WTC11 (cell line): ENCODE measurements around the gene MRC2. TPM values are rescaled to one million over a fixed set of nuclear protein-coding genes. Genes with fewer than 3 reads are reported as not detected.

ENCODE experiments used
- ATAC-seq: fragments of 200-7000 bp; cut with Tn5 transposase; 2 replicates; pipeline ENCODE4 v1.10.0; 2021; ENCODE audit warnings: mild to moderate bottlenecking, moderate library complexity
- CTCF ChIA-PET: fragments of 300-600 bp; sonication (Branson Sonifier 250); formaldehyde crosslinking; loops from one replicate; lab custom pipeline; 2021; ENCODE audit warnings: antibody characterized with exemption; lab: Charles Lee
- POLR2A ChIA-PET: fragments of 350-600 bp; sonication (Branson Sonifier 250); formaldehyde crosslinking; loops from one replicate; lab custom pipeline; 2021; ENCODE audit warnings: antibody characterized with exemption; lab: Charles Lee
- DNase-seq: peaks from one replicate; pipeline ENCODE4 v3.0.0; 2021; ENCODE audit warnings: low spot score
- H3K27ac Mint-ChIP-seq: 2 replicates; pipeline ENCODE4 v1.8.0; 2021; ENCODE audit warnings: mixed read lengths
- H3K27me3 Mint-ChIP-seq: 2 replicates; pipeline ENCODE4 v1.8.0; 2021; ENCODE audit warnings: low read depth, mild to moderate bottlenecking, moderate library complexity, mixed read lengths
- H3K36me3 Mint-ChIP-seq: 2 replicates; pipeline ENCODE4 v1.8.0; 2021; ENCODE audit warnings: mixed read lengths
- H3K4me1 Mint-ChIP-seq: 2 replicates; pipeline ENCODE4 v1.8.0; 2022; ENCODE audit warnings: mixed read lengths
- H3K4me3 Mint-ChIP-seq: 2 replicates; pipeline ENCODE4 v1.8.0; 2021; ENCODE audit warnings: mild to moderate bottlenecking, moderate library complexity, mixed read lengths
- H3K9me3 Mint-ChIP-seq: 2 replicates; pipeline ENCODE4 v1.8.0; 2021; ENCODE audit warnings: mixed read lengths
- AFF4 ChIP-seq: sonication (generic); formaldehyde crosslinking; IDR thresholded peaks from 2 replicates; pipeline ENCODE4 v1.8.1; 2023; ENCODE audit warnings: mild to moderate bottlenecking, missing genetic modification reagents, borderline replicate concordance
- E2F4 ChIP-seq: sonication (generic); formaldehyde crosslinking; IDR thresholded peaks from 2 replicates; pipeline ENCODE4 v1.8.1; 2022; ENCODE audit warnings: low read depth, mild to moderate bottlenecking, moderate library complexity, missing genetic modification reagents, borderline replicate concordance
- ESRRA ChIP-seq: sonication (generic); formaldehyde crosslinking; IDR thresholded peaks from 2 replicates; pipeline ENCODE4 v1.8.1; 2022; ENCODE audit warnings: mild to moderate bottlenecking, missing genetic modification reagents, borderline replicate concordance
- GABPB1 ChIP-seq: sonication (generic); formaldehyde crosslinking; IDR thresholded peaks from 2 replicates; pipeline ENCODE4 v1.8.1; 2023; ENCODE audit warnings: mild to moderate bottlenecking, missing genetic modification reagents
- MYBL2 ChIP-seq: sonication (generic); formaldehyde crosslinking; IDR thresholded peaks from 2 replicates; pipeline ENCODE4 v1.8.1; 2023; ENCODE audit warnings: mild to moderate bottlenecking, moderate library complexity, missing genetic modification reagents
- NR1H2 ChIP-seq: sonication (generic); formaldehyde crosslinking; IDR thresholded peaks from 2 replicates; pipeline ENCODE4 v1.9.0; 2021; ENCODE audit warnings: mild to moderate bottlenecking, moderate library complexity, missing genetic modification reagents
- NR2C2 ChIP-seq: sonication (generic); formaldehyde crosslinking; IDR thresholded peaks from 2 replicates; pipeline ENCODE4 v1.8.0; 2022; ENCODE audit warnings: mild to moderate bottlenecking, missing genetic modification reagents
- RELA ChIP-seq: sonication (generic); formaldehyde crosslinking; IDR thresholded peaks from 2 replicates; pipeline ENCODE4 v1.8.1; 2022; ENCODE audit warnings: missing genetic modification reagents, mild to moderate bottlenecking, borderline replicate concordance
- SMAD3 ChIP-seq: sonication (generic); formaldehyde crosslinking; IDR thresholded peaks from 2 replicates; pipeline ENCODE4 v1.8.0; 2022; ENCODE audit warnings: missing genetic modification reagents, mild to moderate bottlenecking, borderline replicate concordance
- SP1 ChIP-seq: sonication (generic); formaldehyde crosslinking; conservative IDR thresholded peaks from 2 replicates; pipeline ENCODE4 v1.8.1; 2022; ENCODE audit warnings: missing genetic modification reagents
- TP53 ChIP-seq: sonication (generic); formaldehyde crosslinking; IDR thresholded peaks from 2 replicates; pipeline ENCODE4 v1.8.1; 2023; ENCODE audit warnings: mild to moderate bottlenecking, missing genetic modification reagents
- ZBTB43 ChIP-seq: sonication (generic); formaldehyde crosslinking; IDR thresholded peaks from 2 replicates; pipeline ENCODE4 v1.8.1; 2023; ENCODE audit warnings: mild to moderate bottlenecking, missing genetic modification reagents
- ZNF121 ChIP-seq: sonication (generic); formaldehyde crosslinking; IDR thresholded peaks from 2 replicates; pipeline ENCODE4 v1.8.0; 2023; ENCODE audit warnings: missing genetic modification reagents
- ZNF232 ChIP-seq: sonication (generic); formaldehyde crosslinking; IDR thresholded peaks from 2 replicates; pipeline ENCODE4 v1.8.0; 2022; ENCODE audit warnings: mild to moderate bottlenecking, missing genetic modification reagents
- total RNA-seq: library from RNA; stranded (reverse); gene quantifications from 3 replicates; pipeline ENCODE4 v1.2.3, GENCODE V29; 2021
- TF ChIP-seq, protein P1 (sequence below): fragments of 250-450 bp; sonication (Bioruptor Pico); conservative IDR thresholded peaks from 2 replicates; pipeline ENCODE4 v1.9.0; 2021; ENCODE audit warnings: mild to moderate bottlenecking
- TF ChIP-seq, protein P2 (sequence below): sonication (generic); formaldehyde crosslinking; IDR thresholded peaks from 2 replicates; pipeline ENCODE4 v1.8.1; 2023; ENCODE audit warnings: mild to moderate bottlenecking, missing genetic modification reagents, moderate library complexity
- TF ChIP-seq, protein P3 (sequence below): sonication (generic); formaldehyde crosslinking; IDR thresholded peaks from 2 replicates; pipeline ENCODE4 v1.8.0; 2023; ENCODE audit warnings: mild to moderate bottlenecking, missing genetic modification reagents
- TF ChIP-seq, protein P4 (sequence below): sonication (generic); formaldehyde crosslinking; IDR thresholded peaks from 2 replicates; pipeline ENCODE4 v1.8.1; 2022; ENCODE audit warnings: mild to moderate bottlenecking, missing genetic modification reagents, moderate library complexity, borderline replicate concordance
- TF ChIP-seq, protein P5 (sequence below): fragments of 250-450 bp; sonication (Bioruptor Pico); IDR thresholded peaks from 2 replicates; pipeline ENCODE4 v1.9.0; 2021; ENCODE audit warnings: mild to moderate bottlenecking, borderline replicate concordance

The MRC2 gene
- total RNA-seq, 1 experiment from 2014 or later, result 35.3 TPM

DNA sequence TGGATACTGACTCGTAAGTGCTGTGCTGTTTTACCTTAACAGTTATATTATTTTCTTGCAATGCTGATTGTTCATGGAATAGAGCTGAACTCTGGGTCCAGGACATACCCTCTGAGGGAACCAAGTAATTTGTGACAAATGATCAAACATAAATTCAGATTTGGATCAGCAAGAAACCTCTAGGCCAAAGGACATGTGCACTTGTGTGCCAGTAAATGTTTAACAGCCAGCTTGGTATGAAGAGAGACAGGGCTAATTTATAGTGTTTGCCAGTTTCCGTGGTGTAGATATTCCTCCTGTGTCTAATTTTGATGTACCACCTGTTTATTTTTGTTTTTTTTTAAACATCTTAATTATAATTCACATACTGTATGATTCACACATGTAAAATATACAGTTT, 30.8 kb upstream of the MRC2 start (continued):
- TF ChIP-seq, protein P1, sequence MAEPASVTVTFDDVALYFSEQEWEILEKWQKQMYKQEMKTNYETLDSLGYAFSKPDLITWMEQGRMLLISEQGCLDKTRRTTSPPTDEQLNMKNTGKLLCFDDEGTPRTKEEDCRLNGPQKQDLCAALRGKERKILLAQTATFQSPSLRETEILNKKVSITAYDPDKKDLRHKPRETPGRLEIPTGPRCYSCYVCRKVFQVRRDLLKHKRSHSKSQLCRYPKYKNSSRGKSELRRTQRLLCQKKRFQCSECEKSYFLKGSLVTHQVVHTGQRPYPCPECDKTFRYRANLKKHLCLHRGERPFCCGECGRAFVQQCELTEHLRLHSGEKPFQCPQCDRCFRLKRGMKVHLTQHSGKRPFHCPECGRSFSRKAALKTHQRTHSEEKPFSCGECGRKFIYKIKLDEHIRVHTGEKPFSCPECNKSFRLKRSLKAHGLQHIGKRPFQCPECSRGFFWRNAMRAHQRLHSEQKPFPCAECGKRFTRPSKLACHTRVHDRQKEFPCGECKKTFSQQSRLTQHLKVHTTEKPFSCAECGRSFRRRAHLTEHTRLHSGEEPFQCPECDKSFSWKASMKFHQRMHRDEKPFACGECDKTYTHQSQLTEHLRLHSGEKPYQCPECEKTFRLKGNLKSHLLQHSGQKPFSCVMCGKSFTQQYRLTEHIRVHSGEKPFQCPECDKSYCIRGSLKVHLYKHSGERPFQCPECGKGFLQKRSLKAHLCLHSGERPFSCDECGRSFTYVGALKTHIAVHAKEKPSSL (CRISPR knock-in tag), result no peak
- TF ChIP-seq, protein P2, sequence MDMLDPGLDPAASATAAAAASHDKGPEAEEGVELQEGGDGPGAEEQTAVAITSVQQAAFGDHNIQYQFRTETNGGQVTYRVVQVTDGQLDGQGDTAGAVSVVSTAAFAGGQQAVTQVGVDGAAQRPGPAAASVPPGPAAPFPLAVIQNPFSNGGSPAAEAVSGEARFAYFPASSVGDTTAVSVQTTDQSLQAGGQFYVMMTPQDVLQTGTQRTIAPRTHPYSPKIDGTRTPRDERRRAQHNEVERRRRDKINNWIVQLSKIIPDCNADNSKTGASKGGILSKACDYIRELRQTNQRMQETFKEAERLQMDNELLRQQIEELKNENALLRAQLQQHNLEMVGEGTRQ, result no peak
- TF ChIP-seq SP1 (CRISPR knock-in tag) (no peak), NR1H2 (no peak), GABPB1 (no peak), ZNF121 (CRISPR knock-in tag) (no peak), ZNF232 (CRISPR knock-in tag) (no peak)
- TF ChIP-seq, protein P3, sequence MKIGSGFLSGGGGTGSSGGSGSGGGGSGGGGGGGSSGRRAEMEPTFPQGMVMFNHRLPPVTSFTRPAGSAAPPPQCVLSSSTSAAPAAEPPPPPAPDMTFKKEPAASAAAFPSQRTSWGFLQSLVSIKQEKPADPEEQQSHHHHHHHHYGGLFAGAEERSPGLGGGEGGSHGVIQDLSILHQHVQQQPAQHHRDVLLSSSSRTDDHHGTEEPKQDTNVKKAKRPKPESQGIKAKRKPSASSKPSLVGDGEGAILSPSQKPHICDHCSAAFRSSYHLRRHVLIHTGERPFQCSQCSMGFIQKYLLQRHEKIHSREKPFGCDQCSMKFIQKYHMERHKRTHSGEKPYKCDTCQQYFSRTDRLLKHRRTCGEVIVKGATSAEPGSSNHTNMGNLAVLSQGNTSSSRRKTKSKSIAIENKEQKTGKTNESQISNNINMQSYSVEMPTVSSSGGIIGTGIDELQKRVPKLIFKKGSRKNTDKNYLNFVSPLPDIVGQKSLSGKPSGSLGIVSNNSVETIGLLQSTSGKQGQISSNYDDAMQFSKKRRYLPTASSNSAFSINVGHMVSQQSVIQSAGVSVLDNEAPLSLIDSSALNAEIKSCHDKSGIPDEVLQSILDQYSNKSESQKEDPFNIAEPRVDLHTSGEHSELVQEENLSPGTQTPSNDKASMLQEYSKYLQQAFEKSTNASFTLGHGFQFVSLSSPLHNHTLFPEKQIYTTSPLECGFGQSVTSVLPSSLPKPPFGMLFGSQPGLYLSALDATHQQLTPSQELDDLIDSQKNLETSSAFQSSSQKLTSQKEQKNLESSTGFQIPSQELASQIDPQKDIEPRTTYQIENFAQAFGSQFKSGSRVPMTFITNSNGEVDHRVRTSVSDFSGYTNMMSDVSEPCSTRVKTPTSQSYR, result no peak

GRCh38 chr17:62597150-62597549, 30.3 kb upstream of the MRC2 start:
- DNase-seq (no peak), ATAC-seq (no peak)
- no peak overlapping the region for H3K27ac Mint-ChIP-seq
- H3K36me3 Mint-ChIP-seq, result peaks cover 52% of the 10 kb centered on the region
- H3K4me3 Mint-ChIP-seq, result no peak overlapping the region
- peaks cover 14% of the 10 kb centered on the region for H3K9me3 Mint-ChIP-seq
- CTCF ChIA-PET, result no interaction called here
- POLR2A ChIA-PET, result no interaction called here
- H3K4me1 Mint-ChIP-seq, result 0 out of 2 replicates have a peak, but pooled peaks cover 6% of the 10 kb centered on the region
- no peaks in the 10 kb centered on the region for H3K27me3 Mint-ChIP-seq
- no peak for TF ChIP-seq ZBTB43 (CRISPR knock-in tag)
- TF ChIP-seq TP53 (CRISPR knock-in tag), result no peak
- no peak for TF ChIP-seq SMAD3 (CRISPR knock-in tag)
- no peak for TF ChIP-seq ESRRA (CRISPR knock-in tag)
- no peak for TF ChIP-seq RELA
- TF ChIP-seq ZNF121 (CRISPR knock-in tag), result no peak
- TF ChIP-seq, protein P4, sequence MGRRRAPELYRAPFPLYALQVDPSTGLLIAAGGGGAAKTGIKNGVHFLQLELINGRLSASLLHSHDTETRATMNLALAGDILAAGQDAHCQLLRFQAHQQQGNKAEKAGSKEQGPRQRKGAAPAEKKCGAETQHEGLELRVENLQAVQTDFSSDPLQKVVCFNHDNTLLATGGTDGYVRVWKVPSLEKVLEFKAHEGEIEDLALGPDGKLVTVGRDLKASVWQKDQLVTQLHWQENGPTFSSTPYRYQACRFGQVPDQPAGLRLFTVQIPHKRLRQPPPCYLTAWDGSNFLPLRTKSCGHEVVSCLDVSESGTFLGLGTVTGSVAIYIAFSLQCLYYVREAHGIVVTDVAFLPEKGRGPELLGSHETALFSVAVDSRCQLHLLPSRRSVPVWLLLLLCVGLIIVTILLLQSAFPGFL, result no peak
- TF ChIP-seq MYBL2 (CRISPR knock-in tag), result no peak
- no peak for TF ChIP-seq AFF4 (CRISPR knock-in tag)
- TF ChIP-seq, protein P5, sequence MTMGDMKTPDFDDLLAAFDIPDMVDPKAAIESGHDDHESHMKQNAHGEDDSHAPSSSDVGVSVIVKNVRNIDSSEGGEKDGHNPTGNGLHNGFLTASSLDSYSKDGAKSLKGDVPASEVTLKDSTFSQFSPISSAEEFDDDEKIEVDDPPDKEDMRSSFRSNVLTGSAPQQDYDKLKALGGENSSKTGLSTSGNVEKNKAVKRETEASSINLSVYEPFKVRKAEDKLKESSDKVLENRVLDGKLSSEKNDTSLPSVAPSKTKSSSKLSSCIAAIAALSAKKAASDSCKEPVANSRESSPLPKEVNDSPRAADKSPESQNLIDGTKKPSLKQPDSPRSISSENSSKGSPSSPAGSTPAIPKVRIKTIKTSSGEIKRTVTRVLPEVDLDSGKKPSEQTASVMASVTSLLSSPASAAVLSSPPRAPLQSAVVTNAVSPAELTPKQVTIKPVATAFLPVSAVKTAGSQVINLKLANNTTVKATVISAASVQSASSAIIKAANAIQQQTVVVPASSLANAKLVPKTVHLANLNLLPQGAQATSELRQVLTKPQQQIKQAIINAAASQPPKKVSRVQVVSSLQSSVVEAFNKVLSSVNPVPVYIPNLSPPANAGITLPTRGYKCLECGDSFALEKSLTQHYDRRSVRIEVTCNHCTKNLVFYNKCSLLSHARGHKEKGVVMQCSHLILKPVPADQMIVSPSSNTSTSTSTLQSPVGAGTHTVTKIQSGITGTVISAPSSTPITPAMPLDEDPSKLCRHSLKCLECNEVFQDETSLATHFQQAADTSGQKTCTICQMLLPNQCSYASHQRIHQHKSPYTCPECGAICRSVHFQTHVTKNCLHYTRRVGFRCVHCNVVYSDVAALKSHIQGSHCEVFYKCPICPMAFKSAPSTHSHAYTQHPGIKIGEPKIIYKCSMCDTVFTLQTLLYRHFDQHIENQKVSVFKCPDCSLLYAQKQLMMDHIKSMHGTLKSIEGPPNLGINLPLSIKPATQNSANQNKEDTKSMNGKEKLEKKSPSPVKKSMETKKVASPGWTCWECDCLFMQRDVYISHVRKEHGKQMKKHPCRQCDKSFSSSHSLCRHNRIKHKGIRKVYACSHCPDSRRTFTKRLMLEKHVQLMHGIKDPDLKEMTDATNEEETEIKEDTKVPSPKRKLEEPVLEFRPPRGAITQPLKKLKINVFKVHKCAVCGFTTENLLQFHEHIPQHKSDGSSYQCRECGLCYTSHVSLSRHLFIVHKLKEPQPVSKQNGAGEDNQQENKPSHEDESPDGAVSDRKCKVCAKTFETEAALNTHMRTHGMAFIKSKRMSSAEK (CRISPR knock-in tag), result no peak
- TF ChIP-seq NR2C2 (CRISPR knock-in tag), result no peak
- no peak for TF ChIP-seq E2F4
